IPS-15b (cell line): Measurements from ENCODE around the gene IVNS1ABP.

ENCODE experiments used
- H3K27me3 ChIP-seq: one replicate; pipeline ENCODE4 v1.6.1; 2013; ENCODE audit warnings: low read length; ENCODE audit not compliant: control insufficient read depth, insufficient read depth
- H3K36me3 ChIP-seq: one replicate; pipeline ENCODE4 v1.6.1; 2013; ENCODE audit warnings: low read length; ENCODE audit not compliant: control insufficient read depth, insufficient read depth
- H3K4me1 ChIP-seq: one replicate; pipeline ENCODE4 v1.6.1; 2013; ENCODE audit warnings: mild to moderate bottlenecking, low read length; ENCODE audit not compliant: control insufficient read depth, insufficient read depth
- H3K4me3 ChIP-seq: one replicate; pipeline ENCODE4 v1.5.1; 2013; ENCODE audit warnings: low read depth, low read length
- H3K9ac ChIP-seq: one replicate; pipeline ENCODE4 v1.6.1; 2013; ENCODE audit warnings: low read depth, mild to moderate bottlenecking, low read length
- H3K9me3 ChIP-seq: one replicate; pipeline ENCODE4 v1.6.1; 2013; ENCODE audit warnings: mild to moderate bottlenecking, low read length; ENCODE audit not compliant: control insufficient read depth, insufficient read depth

Gene IVNS1ABP

DNA sequence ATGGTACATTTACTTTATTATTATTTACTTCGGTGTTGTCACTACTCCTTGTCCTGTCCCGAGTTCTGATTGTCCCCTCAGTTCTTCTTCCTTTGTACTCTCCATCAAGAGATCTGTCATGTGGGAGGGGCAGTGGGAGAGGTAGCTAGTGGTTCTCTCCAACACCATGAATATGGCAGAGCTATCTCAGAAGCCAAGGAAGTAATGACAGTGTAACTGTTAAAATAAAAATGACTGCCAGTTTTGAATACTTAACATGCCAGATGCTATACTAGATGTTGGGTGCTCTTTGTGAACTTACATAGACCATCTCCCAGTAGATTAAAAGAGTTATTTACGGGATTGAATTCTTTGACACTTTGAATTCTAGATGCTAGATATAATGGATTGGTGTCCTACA lies 28.6 kb downstream of the IVNS1ABP start:
- no peaks in the 10 kb centered on the region for H3K27me3 ChIP-seq

DNA sequence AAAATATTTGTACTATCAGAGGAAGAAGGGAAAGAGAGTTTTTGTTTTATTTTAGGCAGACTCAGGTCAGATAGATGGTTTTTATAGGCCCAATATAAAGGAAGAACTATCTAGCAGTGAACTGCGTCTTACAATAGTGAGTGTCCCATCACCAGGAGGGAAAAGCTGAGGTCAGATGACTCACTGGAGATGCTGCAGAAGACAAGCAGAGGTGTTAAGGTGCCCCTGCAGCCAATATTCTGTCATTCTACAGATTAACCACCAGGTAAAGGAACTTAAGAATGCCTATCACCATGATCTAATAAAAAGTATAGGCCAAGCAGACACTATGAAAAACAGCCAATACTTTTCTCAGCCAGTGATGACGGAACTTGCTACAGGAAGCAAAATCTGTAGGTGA lies 29.6 kb downstream of the IVNS1ABP start:
- H3K4me3 ChIP-seq = no peak overlapping the region
- H3K9me3 ChIP-seq = no peaks in the 10 kb centered on the region
- H3K4me1 ChIP-seq = no peaks in the 10 kb centered on the region
- no peaks in the 10 kb centered on the region for H3K27me3 ChIP-seq
- no peak overlapping the region for H3K9ac ChIP-seq
- no peaks in the 10 kb centered on the region for H3K36me3 ChIP-seq

More for the DNA sequence above, 28.6 kb downstream of the IVNS1ABP start:
- Histone ChIP-seq H3K36me3 (no peaks in the 10 kb centered on the region), H3K9ac (no peak overlapping the region), H3K4me3 (no peak overlapping the region), H3K4me1 (no peaks in the 10 kb centered on the region), H3K9me3 (no peaks in the 10 kb centered on the region)

DNA sequence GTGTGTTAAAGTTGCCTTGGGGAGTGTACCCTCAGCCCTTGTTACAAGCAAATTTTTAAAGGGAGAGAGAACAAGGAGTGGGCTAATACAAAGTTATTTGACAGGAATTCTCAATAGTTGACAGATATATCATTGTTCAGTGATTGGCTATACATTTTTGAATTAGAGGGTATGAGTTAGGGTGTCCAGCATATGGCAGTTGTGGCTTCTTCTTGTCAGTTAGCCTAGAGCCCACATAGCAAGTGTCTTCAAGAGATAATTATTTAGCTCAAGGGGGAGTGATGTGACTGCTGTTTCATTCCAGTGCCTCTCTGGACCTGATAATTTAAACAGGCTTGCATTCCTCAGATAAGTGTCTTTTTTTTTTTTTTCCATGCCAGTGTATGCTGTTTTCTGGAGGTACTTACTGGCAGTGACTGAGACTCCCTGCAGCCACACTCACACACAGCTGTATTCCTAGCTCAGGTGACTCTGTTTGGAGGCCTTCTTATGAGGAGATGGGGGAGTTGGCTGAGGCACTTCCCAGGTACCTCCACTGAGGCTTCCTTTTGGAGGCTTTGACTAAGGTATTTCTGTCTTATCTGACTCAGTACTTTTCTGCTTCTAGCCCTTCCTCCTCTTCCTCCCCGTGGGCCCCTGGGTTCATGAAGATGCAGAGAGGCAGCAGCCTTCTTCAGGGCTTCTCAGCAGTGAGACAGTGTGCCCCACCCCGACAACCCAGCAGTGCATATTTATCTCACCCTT lies 32.3 kb downstream of the IVNS1ABP start:
- no peaks in the 10 kb centered on the region for H3K4me1 ChIP-seq
- H3K36me3 ChIP-seq = no peaks in the 10 kb centered on the region
- no peak overlapping the region for H3K9ac ChIP-seq
- no peaks in the 10 kb centered on the region for H3K27me3 ChIP-seq
- H3K4me3 ChIP-seq = no peak overlapping the region
- no peaks in the 10 kb centered on the region for H3K9me3 ChIP-seq

DNA sequence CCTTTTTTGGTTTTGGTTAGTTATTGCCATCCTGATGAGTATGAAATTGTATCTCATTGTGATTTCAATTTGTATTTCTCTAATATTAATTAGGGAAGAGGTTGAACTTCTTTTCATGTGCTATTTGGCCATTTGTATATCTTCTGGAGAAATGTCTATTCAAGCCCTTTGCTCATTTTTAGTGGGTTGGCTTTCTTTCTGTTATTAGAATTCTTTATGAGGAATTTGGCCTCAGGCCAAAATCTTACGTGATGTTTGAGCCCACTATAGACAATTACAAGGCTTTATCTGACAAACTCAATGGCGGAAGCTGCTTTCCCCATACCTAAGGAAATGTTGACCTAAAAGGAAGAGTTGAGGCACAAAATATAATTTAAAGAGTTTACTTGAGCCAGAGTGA lies 32.9 kb downstream of the IVNS1ABP start:
- H3K9me3 ChIP-seq = no peaks in the 10 kb centered on the region
- no peaks in the 10 kb centered on the region for H3K4me1 ChIP-seq
- no peak overlapping the region for H3K4me3 ChIP-seq
- H3K36me3 ChIP-seq = no peaks in the 10 kb centered on the region
- H3K9ac ChIP-seq = no peak overlapping the region
- H3K27me3 ChIP-seq = no peaks in the 10 kb centered on the region

DNA sequence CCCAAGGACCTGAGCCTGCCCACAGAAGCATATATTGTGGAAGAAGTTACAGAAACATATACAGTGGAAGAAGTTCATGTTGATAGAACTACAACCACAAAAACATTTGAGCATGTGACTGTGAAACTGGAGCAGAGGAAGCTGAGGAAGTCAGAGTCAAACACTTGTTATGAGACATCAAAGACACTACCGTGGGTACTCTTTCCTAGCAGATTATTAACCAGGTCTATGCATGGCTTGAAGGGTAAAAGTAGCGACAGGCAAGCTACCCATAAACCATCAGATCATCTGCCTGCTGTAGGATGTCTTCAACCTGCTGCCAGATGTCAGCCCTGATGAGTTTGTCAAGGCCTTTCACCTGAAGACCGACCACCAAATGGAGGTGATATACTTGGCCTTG lies 35.8 kb downstream of the IVNS1ABP start:
- Histone ChIP-seq H3K9ac (no peak overlapping the region), H3K27me3 (no peaks in the 10 kb centered on the region), H3K9me3 (no peaks in the 10 kb centered on the region), H3K4me1 (no peaks in the 10 kb centered on the region), H3K4me3 (no peak overlapping the region), H3K36me3 (no peaks in the 10 kb centered on the region)

DNA sequence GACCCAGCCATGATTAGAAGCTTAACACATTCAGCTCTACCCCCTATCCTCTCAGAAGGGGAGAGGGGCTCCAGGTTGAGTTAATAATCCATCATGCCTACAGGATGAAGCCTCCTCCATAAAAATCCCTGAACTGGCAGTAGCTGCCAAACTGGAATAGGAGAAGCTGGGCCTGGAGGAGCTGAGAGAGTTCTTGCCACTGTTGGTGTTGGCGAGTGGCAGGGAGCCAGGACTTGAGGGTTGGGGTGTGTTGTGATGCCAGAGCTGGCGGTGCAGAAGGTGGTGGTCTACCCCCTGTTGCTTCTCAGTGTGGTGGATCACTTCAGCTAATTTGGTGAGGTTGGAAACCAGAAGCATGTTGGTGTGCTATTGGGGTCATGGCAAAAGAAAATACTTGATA lies 36.5 kb downstream of the IVNS1ABP start:
- Histone ChIP-seq H3K9me3 (no peaks in the 10 kb centered on the region), H3K4me3 (no peak overlapping the region), H3K9ac (no peak overlapping the region), H3K36me3 (no peaks in the 10 kb centered on the region), H3K4me1 (no peaks in the 10 kb centered on the region), H3K27me3 (no peaks in the 10 kb centered on the region)

DNA sequence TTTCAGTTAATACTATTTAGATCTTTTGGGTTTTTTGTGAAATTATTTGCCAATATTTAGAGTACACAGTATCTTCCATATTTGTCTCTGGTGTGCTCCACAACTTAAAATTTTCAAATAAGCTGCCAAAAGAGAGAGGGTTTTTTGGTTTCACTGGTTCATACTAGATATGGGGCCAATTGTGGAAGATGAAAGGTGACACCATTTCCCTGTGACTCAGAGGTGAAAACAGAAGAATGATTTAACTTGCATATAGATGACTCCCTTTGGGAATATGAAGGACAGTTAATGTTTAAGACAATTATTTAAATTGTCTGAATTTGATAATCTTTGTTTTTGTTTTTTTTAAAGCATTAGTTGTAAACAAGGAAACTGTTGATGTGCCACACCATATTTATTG lies 37.5 kb downstream of the IVNS1ABP start:
- Histone ChIP-seq H3K4me1 (no peaks in the 10 kb centered on the region), H3K9me3 (no peaks in the 10 kb centered on the region), H3K9ac (no peak overlapping the region), H3K4me3 (no peak overlapping the region), H3K36me3 (no peaks in the 10 kb centered on the region), H3K27me3 (no peaks in the 10 kb centered on the region)

DNA sequence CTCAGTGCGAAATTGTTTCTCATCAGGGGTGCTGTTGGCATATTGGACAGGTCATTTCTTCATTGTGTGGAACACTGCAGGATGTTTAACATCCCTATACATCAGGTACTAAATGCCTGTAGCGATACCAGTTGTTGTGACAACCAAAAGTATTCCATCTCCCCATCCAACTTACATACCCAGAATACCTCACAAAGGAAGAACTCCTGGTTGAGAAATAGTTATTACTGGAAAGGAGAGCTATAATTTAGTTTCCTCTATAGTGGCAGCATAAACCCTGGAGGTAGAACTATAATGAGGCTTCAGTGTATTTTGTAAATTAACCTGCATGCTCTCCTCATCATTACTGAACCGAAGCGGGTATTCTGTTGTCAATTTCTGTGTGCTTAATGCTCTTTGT lies 45.1 kb downstream of the IVNS1ABP start:
- no peaks in the 10 kb centered on the region for H3K27me3 ChIP-seq
- no peaks in the 10 kb centered on the region for H3K9me3 ChIP-seq
- no peaks in the 10 kb centered on the region for H3K4me1 ChIP-seq
- no peak overlapping the region for H3K4me3 ChIP-seq
- H3K9ac ChIP-seq = no peak overlapping the region
- H3K36me3 ChIP-seq = no peaks in the 10 kb centered on the region

DNA sequence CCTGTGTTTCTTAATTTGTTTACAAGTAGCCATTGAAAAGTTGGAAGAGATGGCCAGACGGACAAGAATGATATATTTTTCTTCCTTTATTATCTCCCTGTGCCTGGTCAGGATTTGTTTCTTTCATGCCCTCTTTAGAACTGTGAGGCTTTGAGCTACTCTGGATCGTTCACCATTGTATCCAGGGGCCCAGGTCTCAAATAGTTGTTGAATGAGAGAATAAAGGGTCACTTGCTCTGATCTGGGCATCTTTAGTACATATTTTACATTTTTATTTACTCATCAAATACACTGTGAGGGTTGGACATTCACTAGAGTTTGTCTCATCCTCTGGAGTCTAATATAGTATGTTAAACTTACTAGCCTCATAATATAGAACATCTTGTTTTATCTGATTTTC lies 48.7 kb downstream of the IVNS1ABP start:
- Histone ChIP-seq H3K4me3 (no peak overlapping the region), H3K9me3 (no peaks in the 10 kb centered on the region), H3K4me1 (no peaks in the 10 kb centered on the region), H3K36me3 (no peaks in the 10 kb centered on the region), H3K27me3 (no peaks in the 10 kb centered on the region), H3K9ac (no peak overlapping the region)

DNA sequence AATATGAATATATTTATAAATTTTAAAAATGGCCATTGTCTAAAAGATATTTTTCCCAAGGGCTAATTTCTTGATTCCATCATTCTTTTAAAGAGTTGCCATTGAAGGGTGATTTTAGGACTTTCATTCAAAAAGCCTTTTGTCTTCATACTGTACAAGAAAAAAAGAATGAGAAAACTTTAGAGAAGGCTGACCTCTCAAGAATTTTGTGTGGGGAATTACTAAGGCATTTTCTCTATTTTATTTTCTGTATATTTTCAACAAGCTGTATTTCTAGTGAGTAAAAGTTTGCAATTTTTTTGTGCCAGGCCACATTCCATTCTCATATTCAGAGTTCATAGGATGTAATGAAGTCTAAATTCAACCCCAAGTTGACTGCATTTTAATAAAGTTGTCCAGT lies 49.3 kb downstream of the IVNS1ABP start:
- no peaks in the 10 kb centered on the region for H3K27me3 ChIP-seq
- no peaks in the 10 kb centered on the region for H3K4me1 ChIP-seq
- no peak overlapping the region for H3K4me3 ChIP-seq
- no peaks in the 10 kb centered on the region for H3K36me3 ChIP-seq
- H3K9ac ChIP-seq = no peak overlapping the region
- H3K9me3 ChIP-seq = no peaks in the 10 kb centered on the region

DNA sequence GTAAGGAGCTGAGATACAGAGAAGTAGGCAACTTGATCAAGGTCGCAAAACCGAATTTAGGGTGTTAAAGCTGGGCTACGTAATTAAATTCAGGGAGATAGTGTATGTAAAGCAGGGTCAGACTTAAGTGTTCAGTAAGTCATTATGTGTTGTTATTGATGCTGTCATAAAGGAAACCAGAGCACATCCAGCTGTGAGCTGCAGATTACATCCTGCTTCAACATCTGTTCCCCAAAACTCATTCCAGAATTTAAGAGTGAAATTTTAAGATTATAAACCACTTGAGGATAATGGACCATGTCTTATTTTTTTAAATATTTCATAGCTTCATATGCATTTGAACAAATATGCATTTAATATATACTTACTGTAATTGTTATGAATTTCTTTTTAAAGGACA lies 49.7 kb downstream of the IVNS1ABP start:
- no peaks in the 10 kb centered on the region for H3K4me1 ChIP-seq
- no peak overlapping the region for H3K9ac ChIP-seq
- no peaks in the 10 kb centered on the region for H3K36me3 ChIP-seq
- no peak overlapping the region for H3K4me3 ChIP-seq
- no peaks in the 10 kb centered on the region for H3K9me3 ChIP-seq
- H3K27me3 ChIP-seq = no peaks in the 10 kb centered on the region

DNA sequence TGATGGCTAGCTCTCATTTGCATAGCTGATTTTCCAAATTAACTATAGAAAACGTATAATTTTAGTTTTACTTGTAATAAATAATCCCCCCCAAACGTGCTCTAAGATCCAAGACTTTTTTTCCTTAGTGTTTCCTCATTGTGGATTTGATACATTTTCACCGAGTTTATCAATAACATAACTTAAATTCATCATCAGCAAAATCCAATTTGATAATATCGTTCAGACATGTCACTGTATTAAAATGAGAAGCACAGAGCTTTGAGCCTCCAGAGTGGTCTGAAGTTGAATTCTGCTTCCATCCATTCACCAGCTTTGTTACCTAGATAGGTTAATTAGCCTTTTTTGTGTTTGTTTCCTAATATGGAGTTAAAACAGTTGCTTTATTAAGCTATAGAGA lies 51.7 kb downstream of the IVNS1ABP start:
- Histone ChIP-seq H3K36me3 (no peaks in the 10 kb centered on the region), H3K4me3 (no peak overlapping the region), H3K9ac (no peak overlapping the region), H3K27me3 (no peaks in the 10 kb centered on the region), H3K4me1 (no peaks in the 10 kb centered on the region), H3K9me3 (no peaks in the 10 kb centered on the region)
